Stimulated activated naive CD4-positive, alpha-beta T cell treated with Interleukin-2 at 50 U/mL for 16 hours (primary cell): ENCODE results near the gene RBPMS2.

Source experiments
- DNase-seq: peaks from one replicate; lab custom pipeline; 2025; lab: John Stamatoyannopoulos, UW

RBPMS2 gene

DNA sequence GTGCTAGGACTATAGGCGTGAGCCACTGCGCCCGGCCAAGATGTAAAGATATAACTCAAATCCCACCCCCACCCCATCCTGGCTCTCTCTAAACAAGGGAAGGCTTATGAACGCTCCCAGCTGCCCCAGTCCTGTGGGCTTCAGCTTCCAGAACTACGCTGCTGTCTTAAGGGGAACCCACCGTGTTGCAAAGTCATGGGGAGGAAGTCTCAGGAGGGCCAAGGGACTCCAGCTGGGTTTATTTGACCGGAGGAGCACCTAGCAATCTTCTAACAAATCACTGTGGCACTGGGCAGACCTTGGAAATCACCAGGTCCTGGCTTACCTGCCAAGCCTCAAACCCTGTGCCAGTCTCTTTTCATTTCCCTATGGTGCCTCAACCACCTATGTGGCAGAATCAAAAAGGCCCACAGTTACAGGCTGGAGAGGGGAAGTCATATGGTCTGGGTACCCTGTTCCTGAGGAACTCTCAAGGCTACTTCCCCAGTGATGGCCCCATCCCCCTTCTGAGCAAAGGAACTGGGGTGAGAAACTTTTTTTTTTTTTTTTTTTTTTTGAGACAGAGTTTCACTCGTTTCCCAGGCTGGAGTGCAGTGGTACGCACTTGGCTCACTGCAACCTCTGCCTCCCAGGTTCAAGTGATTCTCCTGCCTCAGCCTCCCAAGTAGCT, 83.4 kb downstream of the RBPMS2 start:
- DNase-seq: no peak

- DNase-seq: no peak
These were observed 84.7 kb downstream of the RBPMS2 start for GRCh38 chr15:64690578-64691296.

- DNase-seq: no peak
These were observed 85.4 kb downstream of the RBPMS2 start for GRCh38 chr15:64690008-64690407.
